K562 (cell line): ENCODE measurements around the gene ZNF432. TPM values are rescaled to one million over a fixed set of nuclear protein-coding genes. Genes with fewer than 3 reads are reported as not detected.

Source experiments
- ATAC-seq: fragments of 200-7000 bp; cut with Tn5 transposase; 3 replicates; pipeline ENCODE4 v1.9.1; 2020; ENCODE audit warnings: moderate library complexity
- BruUV-seq: library from RNA; stranded (reverse); fragments of 400-500 nt; replicated peaks from 2 replicates; lab custom pipeline; 2021; lab: Mats Ljungman, UMichigan
- CTCF ChIA-PET: fragments of 300-600 bp; formaldehyde crosslinking; extraction: SDS; loops from one replicate; lab custom pipeline; 2021; ENCODE audit warnings: low intra/inter-chr PET ratio; lab: Yijun Ruan, JAX
- POLR2A ChIA-PET: fragments of 300-600, 350-650 bp; sonication (Branson Sonifier 250); formaldehyde crosslinking; extraction: SDS; loops from one replicate; lab custom pipeline; 2021; ENCODE audit warnings: antibody characterized with exemption, inconsistent platforms; lab: Yijun Ruan, JAX
- DNase-seq, 4 experiments: peaks; one replicate each; pipeline versions ENCODE4 v3.0.0 to v3.0.0-alpha.2; 2011 to 2018; ENCODE audit warnings: low spot score in 3 of 4, mixed read lengths in 3 of 4; ENCODE audit errors: extremely low read depth in 1 of 4
- FAIRE-seq: peaks from 2 replicates; lab custom pipeline; 2011; peaks lifted over from hg19 to GRCh38; lab: Jason Lieb, UNC
- H2AFZ ChIP-seq: 2 replicates; pipeline ENCODE4 v1.6.0; 2011; ENCODE audit warnings: low read depth, low read length, control low read depth, inconsistent platforms
- H3K27ac ChIP-seq: fragments of 200-600 bp; 3 replicates; pipeline ENCODE4 v1.8.0; 2011; ENCODE audit warnings: low read depth, mild to moderate bottlenecking, control low read depth, inconsistent platforms, low read length, moderate library complexity, mixed read lengths; ENCODE audit errors: extremely low read depth
- H3K27me3 ChIP-seq, 2 experiments: fragments of 300-600 bp in 1 of 2; 2 replicates in 1 of 2; 3 replicates in 1 of 2; pipeline versions ENCODE4 v1.6.0 to v1.8.0; 2011; ENCODE audit warnings: inconsistent platforms in 2 of 2, low read length in 2 of 2, mild to moderate bottlenecking in 1 of 2, mixed read lengths in 1 of 2, moderate library complexity in 1 of 2; ENCODE audit not compliant: control insufficient read depth in 2 of 2, insufficient read depth in 2 of 2
- H3K36me3 ChIP-seq: fragments of 300-600 bp; 3 replicates; pipeline ENCODE4 v1.8.0; 2011; ENCODE audit warnings: mild to moderate bottlenecking, low read length, inconsistent platforms; ENCODE audit not compliant: control insufficient read depth, insufficient read depth
- H3K4me1 ChIP-seq, 2 experiments: fragments of 200-600 bp in 1 of 2; replicated peaks in 1 of 2; 2 replicates in 1 of 2; 3 replicates in 1 of 2; pipeline versions ENCODE4 v1.5.1 to v1.8.0; 2011; ENCODE audit warnings: inconsistent platforms in 2 of 2, low read length in 2 of 2, mild to moderate bottlenecking in 1 of 2, mixed read lengths in 1 of 2, moderate library complexity in 1 of 2; ENCODE audit not compliant: control insufficient read depth in 2 of 2, insufficient read depth in 2 of 2
- H3K4me2 ChIP-seq: 2 replicates; pipeline ENCODE4 v1.6.1; 2011; ENCODE audit warnings: low read length, control low read depth, inconsistent platforms, mixed read lengths; ENCODE audit not compliant: insufficient read depth
- H3K4me3 ChIP-seq: fragments of 200-600 bp; sonication (generic), shearing (Covaris generic); 2 replicates; pipeline ENCODE4 v1.5.1; 2016; ENCODE audit warnings: control low read depth, inconsistent platforms
- H3K79me2 ChIP-seq: fragments of 200-600 bp; 3 replicates; pipeline ENCODE4 v1.8.0; 2011; ENCODE audit warnings: low read length, inconsistent platforms; ENCODE audit not compliant: control insufficient read depth, insufficient read depth
- H3K9ac ChIP-seq, 2 experiments: 2 replicates each; pipeline versions ENCODE4 v1.6.0 to v1.6.1; 2011; ENCODE audit warnings: low read depth in 2 of 2, low read length in 2 of 2, control low read depth in 1 of 2, inconsistent platforms in 1 of 2, mild to moderate bottlenecking in 1 of 2, mixed read lengths in 1 of 2; ENCODE audit not compliant: insufficient read depth in 1 of 2
- H3K9me1 ChIP-seq: one replicate; pipeline ENCODE4 v1.6.0; 2011; ENCODE audit warnings: inconsistent platforms, mild to moderate bottlenecking, low read length, moderate library complexity; ENCODE audit not compliant: control insufficient read depth, insufficient read depth
- H3K9me3 ChIP-seq: replicated peaks from 2 replicates; pipeline ENCODE4 v1.5.1; 2011; ENCODE audit warnings: low read depth, low read length, inconsistent platforms; ENCODE audit not compliant: control insufficient read depth, insufficient read depth
- H4K20me1 ChIP-seq: replicated peaks from 2 replicates; pipeline ENCODE4 v1.6.1; 2011; ENCODE audit warnings: low read length, inconsistent platforms, mixed read lengths; ENCODE audit not compliant: control insufficient read depth, insufficient read depth
- C11orf30 ChIP-seq: fragments of 450-650 bp; IDR thresholded peaks from 2 replicates; pipeline ENCODE4 v1.6.1; 2016; ENCODE audit warnings: low read depth, mild to moderate bottlenecking
- MAFF ChIP-seq: IDR thresholded peaks from 2 replicates; pipeline ENCODE4 v1.6.1; 2012; ENCODE audit warnings: low read length, improper control_type of control experiment
- MAFG ChIP-seq: fragments of 450-650 bp; conservative IDR thresholded peaks from 2 replicates; pipeline ENCODE4 v1.6.1; 2016; ENCODE audit warnings: missing genetic modification characterization, missing compliant biosample characterization
- SNAPC5 ChIP-seq: fragments of 250-450 bp; sonication (Bioruptor Pico); IDR thresholded peaks from 2 replicates; pipeline ENCODE4 v1.8.0; 2021; ENCODE audit warnings: moderate library complexity, mild to moderate bottlenecking, inconsistent platforms
- ZNF316 ChIP-seq: fragments of 450-650 bp; IDR thresholded peaks from 2 replicates; pipeline ENCODE4 v1.6.1; 2016
- ZNF407 ChIP-seq: fragments of 450-650 bp; IDR thresholded peaks from 2 replicates; pipeline ENCODE4 v1.6.1; 2016; ENCODE audit warnings: low read depth
- WGBS: fragments of 100-300 bp; shearing (Covaris generic); methylation state at CpG from one replicate; pipeline ENCODE4 v1.1.6; 2016; ENCODE audit warnings: low coverage, mixed read lengths; ENCODE audit not compliant: insufficient coverage; ENCODE audit errors: missing lambda C conversion rate; 5-methylcytosine and 5-hydroxymethylcytosine counted together
- in situ Hi-C: fragments of 300-500 bp; cut with MboI; formaldehyde crosslinking; loops from 4 replicates; pipeline ENCODE4 v1.15.0; 2018; ENCODE audit warnings: inconsistent platforms, mixed read lengths
- intact Hi-C: fragments of 100-400 bp; cut with micrococcal nuclease; formaldehyde crosslinking; loops from 2 replicates; pipeline ENCODE4 v1.14.2; 2022
- polyA plus RNA-seq, 8 experiments: library from polyadenylated mRNA; depleted of rRNA in 4 of 8; stranded (reverse) in 5 of 8; unstranded in 3 of 8; fragments of >200 nt; fragmentation: Nextera tagmentation in 2 of 8; fragmentation: Illumina TruSeq in 1 of 8; extraction: Ambion mirVana in 2 of 8; extraction: Trizol in 1 of 8; gene quantifications; 2 replicates each; pipeline versions ENCODE4 v1.2.1 to v1.2.3, GENCODE V29; 2011 to 2014; ENCODE audit warnings: inconsistent platforms in 1 of 8, missing spikeins in 1 of 8
- total RNA-seq, 7 experiments: library from RNA; depleted of rRNA in 6 of 7; stranded (reverse); fragments of >200 nt in 6 of 7; fragmentation: Illumina TruSeq in 2 of 7; extraction: Trizol in 2 of 7; gene quantifications; 2 replicates each; pipeline versions ENCODE4 v1.2.1 to v1.2.3, GENCODE V29; 2011 to 2021; ENCODE audit warnings: low replicate concordance in 1 of 7

ZNF432 gene
- total and polyA plus RNA-seq, 9 of the 15 experiments (the other 6 are each of a cell fraction or from before 2014, with no cell fraction given), result 2.6 to 6.8 (median 4.0) TPM

GRCh38 chr19:52069653-52070052 lies 21.0 kb upstream of the ZNF432 start:
- FAIRE-seq (no peak), ATAC-seq (no peak), DNase-seq (no peak)
- no peak overlapping the region for H3K27ac ChIP-seq
- H3K4me2 ChIP-seq, result no peak overlapping the region
- no peaks in the 10 kb centered on the region for H3K9me1 ChIP-seq
- H4K20me1 ChIP-seq, result no peaks in the 10 kb centered on the region
- H3K9me3 ChIP-seq, result peaks cover 45% of the 10 kb centered on the region
- no TSS peak for BruUV-seq
- ChIA-PET POLR2A (no interaction called here), CTCF (no interaction called here)
- no peaks in the 10 kb centered on the region for H3K4me1 ChIP-seq
- H3K36me3 ChIP-seq, result peaks cover 45% of the 10 kb centered on the region
- no peak overlapping the region for H3K4me3 ChIP-seq
- H3K27me3 ChIP-seq, result no peaks in the 10 kb centered on the region
- H3K79me2 ChIP-seq, result no peaks in the 10 kb centered on the region
- 9% methylated on average over 2 of the region's 2 CpGs for WGBS
- TF ChIP-seq C11orf30 (peak; percentile 41; the same call in 1 of the 2 replicates), SNAPC5 (CRISPR knock-in tag) (no peak), MAFG (tag) (peak; percentile 25; the same call in 1 of the 2 replicates), ZNF407 (no peak), MAFF (peak; percentile 9; the same call in 1 of the 2 replicates), ZNF316 (peak; percentile 54)
- intact Hi-C loops (no loop called here), in situ Hi-C loops (no loop called here)
- H2AFZ ChIP-seq, result no peak overlapping the region
- no peak overlapping the region for H3K9ac ChIP-seq
